Endothelial cell of umbilical vein (primary cell): ENCODE measurements around the gene RBM27.

Experiments
- EZH2 ChIP-seq: IDR thresholded peaks from 2 replicates; pipeline ENCODE4 v1.6.1; 2012; ENCODE audit warnings: borderline replicate concordance, low read depth, mild to moderate bottlenecking, moderate library complexity, low read length, inconsistent platforms; ENCODE audit not compliant: severe bottlenecking
- GATA2 ChIP-seq: IDR thresholded peaks from 2 replicates; pipeline ENCODE4 v1.7.0; 2011; ENCODE audit warnings: low read depth, mild to moderate bottlenecking, moderate library complexity, mixed read lengths, low read length; ENCODE audit not compliant: insufficient read length, insufficient read depth
- JUN ChIP-seq: IDR thresholded peaks from 2 replicates; pipeline ENCODE4 v1.6.1; 2011; ENCODE audit warnings: borderline replicate concordance, low read depth; ENCODE audit not compliant: insufficient read length, insufficient read depth
- MAX ChIP-seq: IDR thresholded peaks from 2 replicates; pipeline ENCODE4 v1.6.1; 2011; ENCODE audit not compliant: insufficient read depth, insufficient read length
- MYC ChIP-seq: IDR thresholded peaks from one replicate; pipeline ENCODE4 v1.6.1; 2011; ENCODE audit warnings: mild to moderate bottlenecking, low read depth, low read length
- POLR2A ChIP-seq: IDR thresholded peaks from 2 replicates; pipeline ENCODE4 v1.6.1; 2012; ENCODE audit warnings: low read depth, mild to moderate bottlenecking, control low read depth, low read length
- POLR2AphosphoS5 ChIP-seq: IDR thresholded peaks from 2 replicates; pipeline ENCODE4 v1.6.1; 2012; ENCODE audit warnings: low read depth, mild to moderate bottlenecking, control low read depth, low read length, moderate library complexity; ENCODE audit not compliant: insufficient read depth
- TF ChIP-seq, protein P1 (sequence below), 2 donors: IDR thresholded peaks; 1 replicate in 1 of 2; 2 replicates in 1 of 2; pipeline ENCODE4 v1.5.1; 2011; ENCODE audit warnings: low read length in 2 of 2, mild to moderate bottlenecking in 2 of 2, moderate library complexity in 2 of 2, control low read depth in 1 of 2, inconsistent platforms in 1 of 2, low read depth in 1 of 2; ENCODE audit not compliant: insufficient read depth in 1 of 2; ENCODE audit errors: extremely low read depth in 1 of 2

DNA sequence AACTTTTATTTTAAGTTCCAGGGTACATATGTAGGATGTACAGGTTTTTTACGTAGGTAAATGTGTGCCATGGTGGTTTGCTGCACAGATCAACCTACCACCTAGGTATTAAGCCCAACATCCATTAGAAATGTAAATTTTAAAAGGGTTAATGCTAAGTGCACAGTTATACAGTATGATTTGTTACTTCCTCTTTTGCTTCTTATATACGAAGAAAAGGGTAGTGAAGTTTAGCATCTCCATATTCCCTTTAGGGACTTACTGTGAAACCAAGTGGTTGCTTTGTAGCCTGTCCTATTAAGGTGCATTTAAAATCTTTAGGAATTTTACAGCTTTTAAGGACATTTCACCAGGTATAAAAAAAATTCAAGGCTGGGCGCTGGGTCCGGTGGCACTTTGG, 46.4 kb downstream of the RBM27 start:
- TF ChIP-seq POLR2AphosphoS5 (no peak), MYC (no peak), POLR2A (no peak), MAX (no peak), GATA2 (no peak), EZH2 (no peak), JUN (no peak)
- TF ChIP-seq, protein P1, sequence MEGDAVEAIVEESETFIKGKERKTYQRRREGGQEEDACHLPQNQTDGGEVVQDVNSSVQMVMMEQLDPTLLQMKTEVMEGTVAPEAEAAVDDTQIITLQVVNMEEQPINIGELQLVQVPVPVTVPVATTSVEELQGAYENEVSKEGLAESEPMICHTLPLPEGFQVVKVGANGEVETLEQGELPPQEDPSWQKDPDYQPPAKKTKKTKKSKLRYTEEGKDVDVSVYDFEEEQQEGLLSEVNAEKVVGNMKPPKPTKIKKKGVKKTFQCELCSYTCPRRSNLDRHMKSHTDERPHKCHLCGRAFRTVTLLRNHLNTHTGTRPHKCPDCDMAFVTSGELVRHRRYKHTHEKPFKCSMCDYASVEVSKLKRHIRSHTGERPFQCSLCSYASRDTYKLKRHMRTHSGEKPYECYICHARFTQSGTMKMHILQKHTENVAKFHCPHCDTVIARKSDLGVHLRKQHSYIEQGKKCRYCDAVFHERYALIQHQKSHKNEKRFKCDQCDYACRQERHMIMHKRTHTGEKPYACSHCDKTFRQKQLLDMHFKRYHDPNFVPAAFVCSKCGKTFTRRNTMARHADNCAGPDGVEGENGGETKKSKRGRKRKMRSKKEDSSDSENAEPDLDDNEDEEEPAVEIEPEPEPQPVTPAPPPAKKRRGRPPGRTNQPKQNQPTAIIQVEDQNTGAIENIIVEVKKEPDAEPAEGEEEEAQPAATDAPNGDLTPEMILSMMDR (IDR thresholded peaks at IDR 0.05; ENCODE audit: extremely low read depth in 1 of 2, insufficient read depth in 1 of 2, low read depth in 1 of 2, low read length in 2 of 2), result no peak
